GM21423 (cell line): ENCODE results near the gene FREY1.

ENCODE experiments used
- ATAC-seq: cut with Tn5 transposase; IDR thresholded peaks from one replicate; pipeline ENCODE4 v1.9.1; 2021; ENCODE audit warnings: mild to moderate bottlenecking, moderate library complexity; ENCODE audit not compliant: unreplicated experiment

The FREY1 gene

GRCh38 chr11:45929486-45930030, 22.5 kb upstream of the FREY1 start:
- ATAC-seq = no peak

GRCh38 chr11:45928535-45929215, 21.6 kb upstream of the FREY1 start:
- ATAC-seq = no peak

- no peak for ATAC-seq
Observed at GRCh38 chr11:45927684-45928413, 20.8 kb upstream of the FREY1 start.

- ATAC-seq = no peak
Observed at GRCh38 chr11:45927332-45927683, 20.2 kb upstream of the FREY1 start.

- ATAC-seq = no peak
Observed at GRCh38 chr11:45926536-45927331, 19.7 kb upstream of the FREY1 start.

DNA sequence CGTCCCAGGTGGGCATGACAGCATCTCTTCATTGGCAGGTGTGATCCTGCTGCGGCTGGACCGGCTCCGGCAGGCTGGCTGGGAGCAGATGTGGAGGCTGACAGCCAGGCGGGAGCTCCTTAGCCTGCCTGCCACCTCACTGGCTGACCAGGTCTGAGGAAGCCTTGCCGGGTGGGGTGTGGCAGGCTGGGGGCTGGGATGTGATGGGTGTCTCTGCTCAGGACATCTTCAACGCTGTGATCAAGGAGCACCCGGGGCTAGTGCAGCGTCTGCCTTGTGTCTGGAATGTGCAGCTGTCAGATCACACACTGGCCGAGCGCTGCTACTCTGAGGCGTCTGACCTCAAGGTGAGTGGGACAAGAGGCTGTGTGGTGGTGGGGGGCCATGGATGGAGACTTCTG, 18.9 kb upstream of the FREY1 start:
- no peak for ATAC-seq

DNA sequence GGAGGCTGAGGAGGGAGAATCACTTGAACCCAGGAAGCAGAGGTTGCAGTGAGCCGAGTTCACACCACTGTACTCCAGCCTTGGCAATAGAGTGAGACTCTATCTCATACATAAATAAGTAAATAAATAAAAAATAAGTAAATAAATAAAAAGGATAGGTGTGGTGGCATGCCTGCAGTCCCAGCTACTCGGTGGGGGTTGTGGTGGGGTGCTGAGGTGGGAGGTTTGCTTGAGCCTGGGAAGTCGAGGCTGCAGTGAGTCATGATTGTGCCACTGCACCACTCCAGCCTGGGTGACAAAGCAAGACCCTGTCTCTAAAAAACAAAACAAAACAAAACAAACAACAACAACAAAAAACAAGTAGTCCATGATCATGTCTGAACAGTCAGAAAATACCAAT, 18.5 kb upstream of the FREY1 start:
- ATAC-seq = no peak

DNA sequence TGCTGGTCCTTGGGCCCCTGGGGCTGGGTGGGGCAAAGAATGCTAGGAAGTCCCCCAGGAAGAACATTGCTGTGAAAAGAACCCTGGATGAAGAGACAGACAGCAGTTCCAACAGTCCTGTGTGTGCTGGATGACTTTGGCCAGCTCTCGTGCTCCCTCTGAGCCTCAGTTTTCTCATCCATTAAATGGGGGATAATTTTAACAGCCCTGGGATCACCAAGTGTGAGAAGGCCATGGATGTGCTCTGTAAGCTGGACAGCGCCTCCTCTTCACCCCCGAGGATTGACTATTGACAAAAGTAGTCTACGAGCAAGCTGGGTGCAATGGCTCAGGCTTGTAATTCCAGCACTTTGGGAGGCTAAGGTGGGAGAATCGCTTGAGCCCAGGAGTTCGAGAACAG, 17.9 kb upstream of the FREY1 start:
- no peak for ATAC-seq

DNA sequence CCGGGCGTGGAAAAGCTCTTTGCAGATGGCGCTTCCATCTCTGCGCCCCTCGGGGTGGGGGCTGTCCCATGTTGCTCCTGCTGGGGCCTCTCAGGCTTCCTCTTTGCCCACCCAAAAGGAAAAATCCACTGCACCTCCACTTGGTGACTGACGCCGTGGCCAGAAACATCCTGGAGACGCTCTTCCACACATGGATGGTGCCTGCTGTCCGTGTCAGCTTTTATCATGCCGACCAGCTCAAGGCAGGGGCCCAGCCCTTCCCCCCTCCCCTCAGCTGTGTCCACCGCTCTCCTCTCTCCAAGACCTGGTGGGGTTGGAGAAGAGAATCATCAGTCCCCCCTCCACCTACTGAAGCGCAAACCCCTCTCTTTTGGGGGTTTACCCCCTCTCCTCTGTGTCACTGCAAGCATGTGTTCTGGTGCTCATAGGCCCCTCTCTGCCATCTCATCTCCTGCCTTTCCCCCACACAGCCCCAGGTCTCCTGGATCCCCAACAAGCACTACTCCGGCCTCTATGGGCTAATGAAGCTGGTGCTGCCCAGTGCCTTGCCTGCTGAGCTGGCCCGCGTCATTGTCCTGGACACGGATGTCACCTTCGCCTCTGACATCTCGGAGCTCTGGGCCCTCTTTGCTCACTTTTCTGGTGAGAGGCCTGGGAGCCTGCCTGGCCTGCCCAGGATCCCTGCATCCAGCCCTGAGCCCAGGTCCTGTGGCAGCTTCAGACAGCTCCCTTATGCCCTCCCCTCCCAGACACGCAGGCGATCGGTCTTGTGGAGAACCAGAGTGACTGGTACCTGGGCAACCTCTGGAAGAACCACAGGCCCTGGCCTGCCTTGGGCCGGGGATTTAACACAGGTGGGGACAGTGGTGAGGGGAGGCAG, 17.2 kb upstream of the FREY1 start:
- no peak for ATAC-seq

DNA sequence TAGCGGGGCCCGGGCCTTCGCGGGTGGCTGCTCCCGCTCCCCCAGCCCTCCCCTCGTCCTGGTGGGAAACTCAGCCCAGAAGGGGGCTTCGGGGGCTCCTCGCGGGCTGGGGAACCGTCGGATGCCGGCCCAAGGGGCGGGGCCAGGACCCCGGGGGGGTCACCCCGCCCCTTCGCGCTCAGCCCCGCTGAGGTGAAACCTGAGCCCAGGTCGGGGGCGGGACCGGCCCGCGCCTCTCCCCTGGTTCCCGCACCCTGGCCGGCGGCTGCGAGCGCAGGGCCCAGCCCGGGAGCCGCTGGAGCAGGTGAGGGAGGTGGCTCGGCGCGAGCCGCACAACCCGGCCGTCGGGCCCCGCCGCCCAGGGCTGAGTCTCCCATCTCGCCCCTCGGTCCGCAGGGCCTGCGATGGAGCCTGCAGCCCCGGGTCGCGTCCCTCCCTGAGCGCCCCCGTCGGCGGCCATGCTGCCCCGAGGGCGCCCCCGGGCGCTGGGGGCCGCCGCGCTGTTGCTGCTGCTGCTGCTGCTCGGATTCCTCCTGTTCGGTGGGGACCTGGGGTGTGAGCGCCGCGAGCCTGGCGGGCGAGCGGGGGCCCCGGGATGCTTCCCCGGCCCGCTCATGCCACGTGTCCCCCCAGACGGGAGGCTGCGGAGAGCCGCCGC, 15.5 kb upstream of the FREY1 start, which contains the start of gene LARGE2:
LARGE2 (plus strand) TSS at position 232 of the 658 bp plus-strand sequence; CDS start at position 459, 227 bp downstream.
- ATAC-seq = no peak

DNA sequence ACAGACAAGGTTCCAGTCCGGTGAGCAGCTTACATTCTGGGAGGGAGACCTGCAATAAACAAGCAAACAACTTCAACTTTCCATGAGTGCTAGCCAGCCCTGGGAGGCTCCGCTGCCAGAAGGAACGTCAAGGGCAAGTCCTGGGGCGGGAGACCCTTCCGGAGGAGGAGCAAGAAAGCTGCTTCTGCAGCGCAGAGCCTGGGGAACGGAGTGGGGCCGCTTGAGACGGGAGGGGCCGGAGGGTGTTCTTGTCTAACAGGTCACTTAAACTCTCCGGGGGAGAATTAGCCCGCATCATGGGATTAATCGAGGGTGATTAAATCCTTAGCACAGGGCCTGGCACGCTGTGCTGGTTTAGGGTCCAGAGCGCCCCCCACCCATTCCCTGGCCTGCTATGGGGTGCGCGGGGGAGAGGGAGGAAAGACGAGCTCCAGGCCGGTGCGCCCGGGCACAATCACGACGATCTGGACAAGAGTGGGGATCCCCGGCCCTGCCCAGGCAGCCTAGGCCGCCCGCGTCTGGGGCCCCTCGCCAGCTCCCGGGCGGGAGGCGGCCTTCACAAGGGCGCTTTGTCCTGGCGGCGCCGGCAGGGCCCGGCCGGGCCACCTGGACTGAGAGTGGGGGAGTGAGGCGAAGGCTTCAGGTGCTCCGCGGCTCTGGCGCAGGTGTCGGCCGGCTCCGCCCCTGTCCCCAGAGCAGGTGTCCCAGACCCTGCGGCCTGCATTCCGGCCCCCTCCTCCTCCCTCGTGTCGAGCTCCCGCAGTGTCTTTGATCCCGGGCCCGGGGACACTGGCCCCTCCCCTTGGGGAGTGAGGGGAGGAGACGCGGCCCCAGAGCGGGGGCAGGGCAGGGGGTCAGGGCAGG, 14.7 kb upstream of the FREY1 start:
- ATAC-seq = no peak

- no peak for ATAC-seq
Observed at GRCh38 chr11:45920531-45921477, 13.7 kb upstream of the FREY1 start.

- ATAC-seq = no peak
Observed at GRCh38 chr11:45919806-45920530, 12.9 kb upstream of the FREY1 start.

GRCh38 chr11:45918962-45919675, 12.0 kb upstream of the FREY1 start:
- no peak for ATAC-seq

GRCh38 chr11:45918331-45918941, 11.4 kb upstream of the FREY1 start:
- ATAC-seq = peak; percentile 41
